ENCODE results near the gene CFAP57.

- TF ChIP-seq CTCF (IDR thresholded peaks at IDR 0.05) (no peak), POLR2A (IDR thresholded peaks at IDR 0.05) (no peak)
Observed at GRCh38 chr1:43225168-43225567, 53.0 kb downstream of the CFAP57 start.

Measured in uterus (tissue), 2 donors.